GM23338 (cell line): ENCODE measurements around the gene GKN2. TPM values are rescaled to one million over a fixed set of nuclear protein-coding genes. Genes with fewer than 3 reads are reported as not detected.

Experiments
- ATAC-seq: fragments of 200-7000 bp; cut with Tn5 transposase; 3 replicates; pipeline ENCODE4 v1.9.1; 2020
- DNase-seq: peaks from one replicate; pipeline ENCODE4 v3.0.0-alpha.2; 2015; ENCODE audit warnings: low spot score
- H2AFZ ChIP-seq: fragments of 200-600 bp; sonication (generic); 2 replicates; pipeline ENCODE4 v1.8.0; 2016; ENCODE audit warnings: antibody characterized with exemption, mild to moderate bottlenecking, moderate library complexity
- H3F3A ChIP-seq: fragments of 200-600 bp; sonication (generic); replicated peaks from 2 replicates; pipeline ENCODE4 v1.8.0; 2017; ENCODE audit warnings: antibody characterized with exemption, mixed run types, low read depth
- H3K27ac ChIP-seq: fragments of 200-600 bp; sonication (generic); 2 replicates; pipeline ENCODE4 v1.6.1; 2016; ENCODE audit warnings: low read depth
- H3K27me3 ChIP-seq: fragments of 200-600 bp; sonication (generic); 2 replicates; pipeline ENCODE4 v1.8.0; 2016; ENCODE audit warnings: mild to moderate bottlenecking, mixed run types, moderate library complexity; ENCODE audit not compliant: insufficient read depth
- H3K36me3 ChIP-seq: fragments of 200-600 bp; sonication (generic); 2 replicates; pipeline ENCODE4 v1.8.0; 2016; ENCODE audit warnings: mild to moderate bottlenecking; ENCODE audit not compliant: insufficient read depth
- H3K4me1 ChIP-seq: fragments of 200-600 bp; sonication (generic); 2 replicates; pipeline ENCODE4 v1.8.0; 2016; ENCODE audit warnings: mild to moderate bottlenecking, moderate library complexity; ENCODE audit not compliant: insufficient read depth
- H3K4me2 ChIP-seq: fragments of 200-600 bp; sonication (generic); 2 replicates; pipeline ENCODE4 v1.7.1; 2017; ENCODE audit warnings: mixed run types
- H3K4me3 ChIP-seq: fragments of 200-600 bp; sonication (generic); 2 replicates; pipeline ENCODE4 v1.6.1; 2016; ENCODE audit warnings: mixed run types
- H3K79me2 ChIP-seq: fragments of 200-600 bp; sonication (generic); replicated peaks from 2 replicates; pipeline ENCODE4 v1.8.0; 2017; ENCODE audit warnings: mild to moderate bottlenecking; ENCODE audit not compliant: insufficient read depth
- H3K9me2 ChIP-seq: fragments of 200-600 bp; sonication (generic); 2 replicates; pipeline ENCODE4 v1.8.0; 2017; ENCODE audit not compliant: insufficient read depth
- H4K20me1 ChIP-seq: fragments of 200-600 bp; sonication (generic); replicated peaks from 2 replicates; pipeline ENCODE4 v1.8.0; 2017; ENCODE audit warnings: mild to moderate bottlenecking; ENCODE audit not compliant: insufficient read depth
- H3K27ac Mint-ChIP-seq: 2 replicates; pipeline ENCODE4 v1.8.0; 2020; ENCODE audit warnings: inconsistent platforms, mild to moderate bottlenecking, moderate library complexity, mixed read lengths
- H3K27me3 Mint-ChIP-seq: 3 replicates; pipeline ENCODE4 v1.8.0; 2022; ENCODE audit warnings: low read depth, mild to moderate bottlenecking, moderate library complexity, mixed read lengths, inconsistent platforms; ENCODE audit not compliant: insufficient read depth, poor library complexity
- H3K36me3 Mint-ChIP-seq: 3 replicates; pipeline ENCODE4 v1.8.0; 2021; ENCODE audit warnings: low read depth, mild to moderate bottlenecking, inconsistent platforms, moderate library complexity, mixed read lengths
- H3K4me1 Mint-ChIP-seq: 3 replicates; pipeline ENCODE4 v1.8.0; 2020; ENCODE audit warnings: mild to moderate bottlenecking, inconsistent platforms, mixed read lengths
- H3K4me3 Mint-ChIP-seq: 3 replicates; pipeline ENCODE4 v1.8.0; 2021; ENCODE audit warnings: moderate library complexity, mild to moderate bottlenecking, inconsistent platforms, mixed read lengths
- H3K9me3 Mint-ChIP-seq: 3 replicates; pipeline ENCODE4 v1.8.0; 2020; ENCODE audit warnings: moderate library complexity, mild to moderate bottlenecking, inconsistent platforms, mixed read lengths
- CREB1 ChIP-seq: fragments of 250-450 bp; sonication (Bioruptor Pico); IDR thresholded peaks from 2 replicates; pipeline ENCODE4 v1.5.0; 2020; ENCODE audit warnings: low read depth, mild to moderate bottlenecking, moderate library complexity
- EZH2 ChIP-seq: fragments of 200-600 bp; sonication (generic); IDR thresholded peaks from one replicate; pipeline ENCODE4 v1.8.0; 2017; ENCODE audit warnings: antibody characterized with exemption, mild to moderate bottlenecking, low read depth; ENCODE audit not compliant: unreplicated experiment
- EZH2phosphoT487 ChIP-seq: fragments of 200-600 bp; sonication (generic); IDR thresholded peaks from one replicate; pipeline ENCODE4 v1.8.1; 2018; ENCODE audit warnings: antibody characterized with exemption; ENCODE audit not compliant: unreplicated experiment
- JUNB ChIP-seq: IDR thresholded peaks from one replicate; pipeline ENCODE4 v1.6.1; 2016; ENCODE audit warnings: antibody characterized with exemption; ENCODE audit not compliant: unreplicated experiment
- NANOG ChIP-seq: IDR thresholded peaks from 2 replicates; pipeline ENCODE4 v1.6.1; 2016; ENCODE audit warnings: antibody characterized with exemption, borderline replicate concordance
- POLR2AphosphoS5 ChIP-seq: IDR thresholded peaks from 2 replicates; pipeline ENCODE4 v1.6.1; 2016; ENCODE audit warnings: antibody characterized with exemption, low read depth
- STAT1 ChIP-seq: IDR thresholded peaks from one replicate; pipeline ENCODE4 v1.6.1; 2016; ENCODE audit warnings: antibody characterized with exemption; ENCODE audit not compliant: unreplicated experiment
- ZNF114 ChIP-seq: fragments of 250-450 bp; sonication (Bioruptor Pico); IDR thresholded peaks from 2 replicates; pipeline ENCODE4 v1.5.0; 2020; ENCODE audit warnings: mild to moderate bottlenecking, moderate library complexity
- ZNF331 ChIP-seq: fragments of 250-450 bp; sonication (Bioruptor Pico); IDR thresholded peaks from 2 replicates; pipeline ENCODE4 v1.5.0; 2020; ENCODE audit warnings: low read depth, mild to moderate bottlenecking, moderate library complexity
- polyA plus RNA-seq: library from polyadenylated mRNA; unstranded; fragments of >200 nt; fragmentation: Nextera tagmentation; extraction: Ambion mirVana; gene quantifications from 2 replicates; pipeline ENCODE4 v1.2.1, GENCODE V29; 2016
- total RNA-seq: library from RNA; depleted of rRNA; stranded (reverse); fragments of >200 nt; shearing (Covaris generic); gene quantifications from 2 replicates; pipeline ENCODE4 v1.2.3, GENCODE V29; 2014
- TF ChIP-seq, protein P1 (sequence below), 2 experiments: fragments of 200-600 bp in 1 of 2; sonication (generic) in 1 of 2; conservative IDR thresholded peaks; 2 replicates each; pipeline versions ENCODE4 v1.5.1 to v1.6.1; 2016 to 2017; ENCODE audit warnings: antibody characterized with exemption in 2 of 2, low read depth in 2 of 2, mild to moderate bottlenecking in 2 of 2, moderate library complexity in 1 of 2
- TF ChIP-seq, protein P2 (sequence below): IDR thresholded peaks from 2 replicates; pipeline ENCODE4 v1.6.1; 2016; ENCODE audit warnings: antibody characterized with exemption
- TF ChIP-seq, protein P3 (sequence below): IDR thresholded peaks from one replicate; pipeline ENCODE4 v1.6.1; 2018; ENCODE audit warnings: antibody characterized with exemption; ENCODE audit not compliant: unreplicated experiment
- TF ChIP-seq, protein P4 (sequence below): fragments of 250-450 bp; sonication (Bioruptor Pico); IDR thresholded peaks from 2 replicates; pipeline ENCODE4 v1.5.0; 2020; ENCODE audit warnings: mild to moderate bottlenecking, moderate library complexity

GKN2 gene
- total and polyA plus RNA-seq, 2 experiments from 2014 or later, result not detected

DNA sequence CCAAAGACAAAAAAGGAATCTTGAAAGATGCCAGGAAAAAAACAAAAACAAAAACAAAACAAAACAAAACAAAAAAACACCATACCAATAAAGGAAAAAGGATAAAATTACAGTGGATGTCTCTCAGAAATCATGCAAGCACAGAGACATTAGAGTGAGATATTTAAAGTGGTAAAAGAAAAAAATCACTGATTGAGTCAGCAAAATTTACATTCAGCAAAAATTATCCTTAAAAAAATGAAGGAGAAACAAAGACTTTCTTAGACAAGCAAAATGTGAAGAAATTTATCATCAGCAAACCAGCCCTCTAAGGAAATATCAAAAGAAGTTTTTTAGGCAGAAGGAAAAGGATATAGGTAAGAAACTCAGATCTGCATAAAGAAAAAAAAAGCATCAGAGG, 11.6 kb upstream of the GKN2 start:
- Histone ChIP-seq H3K4me3 (no peak overlapping the region), H3K27ac (no peak overlapping the region), H3K4me2 (no peak overlapping the region), H4K20me1 (no peaks in the 10 kb centered on the region), H3K27me3 (no peaks in the 10 kb centered on the region), H2AFZ (no peak overlapping the region), H3K79me2 (no peaks in the 10 kb centered on the region), H3K4me1 (no peaks in the 10 kb centered on the region), H3K9me2 (no peaks in the 10 kb centered on the region), H3F3A (no peaks in the 10 kb centered on the region), H3K36me3 (no peaks in the 10 kb centered on the region)
- no peaks in the 10 kb centered on the region for H3K4me1 Mint-ChIP-seq
- TF ChIP-seq ZNF331 (CRISPR knock-in tag), result no peak
- no peak for TF ChIP-seq POLR2AphosphoS5
- no peak for TF ChIP-seq EZH2phosphoT487
- TF ChIP-seq, protein P1, sequence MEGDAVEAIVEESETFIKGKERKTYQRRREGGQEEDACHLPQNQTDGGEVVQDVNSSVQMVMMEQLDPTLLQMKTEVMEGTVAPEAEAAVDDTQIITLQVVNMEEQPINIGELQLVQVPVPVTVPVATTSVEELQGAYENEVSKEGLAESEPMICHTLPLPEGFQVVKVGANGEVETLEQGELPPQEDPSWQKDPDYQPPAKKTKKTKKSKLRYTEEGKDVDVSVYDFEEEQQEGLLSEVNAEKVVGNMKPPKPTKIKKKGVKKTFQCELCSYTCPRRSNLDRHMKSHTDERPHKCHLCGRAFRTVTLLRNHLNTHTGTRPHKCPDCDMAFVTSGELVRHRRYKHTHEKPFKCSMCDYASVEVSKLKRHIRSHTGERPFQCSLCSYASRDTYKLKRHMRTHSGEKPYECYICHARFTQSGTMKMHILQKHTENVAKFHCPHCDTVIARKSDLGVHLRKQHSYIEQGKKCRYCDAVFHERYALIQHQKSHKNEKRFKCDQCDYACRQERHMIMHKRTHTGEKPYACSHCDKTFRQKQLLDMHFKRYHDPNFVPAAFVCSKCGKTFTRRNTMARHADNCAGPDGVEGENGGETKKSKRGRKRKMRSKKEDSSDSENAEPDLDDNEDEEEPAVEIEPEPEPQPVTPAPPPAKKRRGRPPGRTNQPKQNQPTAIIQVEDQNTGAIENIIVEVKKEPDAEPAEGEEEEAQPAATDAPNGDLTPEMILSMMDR (conservative IDR thresholded peaks at IDR 0.05; ENCODE audit: low read depth in 2 of 2), result no peak
- TF ChIP-seq, protein P2, sequence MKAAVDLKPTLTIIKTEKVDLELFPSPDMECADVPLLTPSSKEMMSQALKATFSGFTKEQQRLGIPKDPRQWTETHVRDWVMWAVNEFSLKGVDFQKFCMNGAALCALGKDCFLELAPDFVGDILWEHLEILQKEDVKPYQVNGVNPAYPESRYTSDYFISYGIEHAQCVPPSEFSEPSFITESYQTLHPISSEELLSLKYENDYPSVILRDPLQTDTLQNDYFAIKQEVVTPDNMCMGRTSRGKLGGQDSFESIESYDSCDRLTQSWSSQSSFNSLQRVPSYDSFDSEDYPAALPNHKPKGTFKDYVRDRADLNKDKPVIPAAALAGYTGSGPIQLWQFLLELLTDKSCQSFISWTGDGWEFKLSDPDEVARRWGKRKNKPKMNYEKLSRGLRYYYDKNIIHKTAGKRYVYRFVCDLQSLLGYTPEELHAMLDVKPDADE, result no peak
- no peak for TF ChIP-seq CREB1 (CRISPR knock-in tag)
- TF ChIP-seq JUNB, result no peak
- no peak for TF ChIP-seq ZNF114 (CRISPR knock-in tag)
- TF ChIP-seq STAT1, result no peak
- TF ChIP-seq NANOG, result no peak
- TF ChIP-seq, protein P3, sequence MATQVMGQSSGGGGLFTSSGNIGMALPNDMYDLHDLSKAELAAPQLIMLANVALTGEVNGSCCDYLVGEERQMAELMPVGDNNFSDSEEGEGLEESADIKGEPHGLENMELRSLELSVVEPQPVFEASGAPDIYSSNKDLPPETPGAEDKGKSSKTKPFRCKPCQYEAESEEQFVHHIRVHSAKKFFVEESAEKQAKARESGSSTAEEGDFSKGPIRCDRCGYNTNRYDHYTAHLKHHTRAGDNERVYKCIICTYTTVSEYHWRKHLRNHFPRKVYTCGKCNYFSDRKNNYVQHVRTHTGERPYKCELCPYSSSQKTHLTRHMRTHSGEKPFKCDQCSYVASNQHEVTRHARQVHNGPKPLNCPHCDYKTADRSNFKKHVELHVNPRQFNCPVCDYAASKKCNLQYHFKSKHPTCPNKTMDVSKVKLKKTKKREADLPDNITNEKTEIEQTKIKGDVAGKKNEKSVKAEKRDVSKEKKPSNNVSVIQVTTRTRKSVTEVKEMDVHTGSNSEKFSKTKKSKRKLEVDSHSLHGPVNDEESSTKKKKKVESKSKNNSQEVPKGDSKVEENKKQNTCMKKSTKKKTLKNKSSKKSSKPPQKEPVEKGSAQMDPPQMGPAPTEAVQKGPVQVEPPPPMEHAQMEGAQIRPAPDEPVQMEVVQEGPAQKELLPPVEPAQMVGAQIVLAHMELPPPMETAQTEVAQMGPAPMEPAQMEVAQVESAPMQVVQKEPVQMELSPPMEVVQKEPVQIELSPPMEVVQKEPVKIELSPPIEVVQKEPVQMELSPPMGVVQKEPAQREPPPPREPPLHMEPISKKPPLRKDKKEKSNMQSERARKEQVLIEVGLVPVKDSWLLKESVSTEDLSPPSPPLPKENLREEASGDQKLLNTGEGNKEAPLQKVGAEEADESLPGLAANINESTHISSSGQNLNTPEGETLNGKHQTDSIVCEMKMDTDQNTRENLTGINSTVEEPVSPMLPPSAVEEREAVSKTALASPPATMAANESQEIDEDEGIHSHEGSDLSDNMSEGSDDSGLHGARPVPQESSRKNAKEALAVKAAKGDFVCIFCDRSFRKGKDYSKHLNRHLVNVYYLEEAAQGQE, result no peak
- TF ChIP-seq, protein P4, sequence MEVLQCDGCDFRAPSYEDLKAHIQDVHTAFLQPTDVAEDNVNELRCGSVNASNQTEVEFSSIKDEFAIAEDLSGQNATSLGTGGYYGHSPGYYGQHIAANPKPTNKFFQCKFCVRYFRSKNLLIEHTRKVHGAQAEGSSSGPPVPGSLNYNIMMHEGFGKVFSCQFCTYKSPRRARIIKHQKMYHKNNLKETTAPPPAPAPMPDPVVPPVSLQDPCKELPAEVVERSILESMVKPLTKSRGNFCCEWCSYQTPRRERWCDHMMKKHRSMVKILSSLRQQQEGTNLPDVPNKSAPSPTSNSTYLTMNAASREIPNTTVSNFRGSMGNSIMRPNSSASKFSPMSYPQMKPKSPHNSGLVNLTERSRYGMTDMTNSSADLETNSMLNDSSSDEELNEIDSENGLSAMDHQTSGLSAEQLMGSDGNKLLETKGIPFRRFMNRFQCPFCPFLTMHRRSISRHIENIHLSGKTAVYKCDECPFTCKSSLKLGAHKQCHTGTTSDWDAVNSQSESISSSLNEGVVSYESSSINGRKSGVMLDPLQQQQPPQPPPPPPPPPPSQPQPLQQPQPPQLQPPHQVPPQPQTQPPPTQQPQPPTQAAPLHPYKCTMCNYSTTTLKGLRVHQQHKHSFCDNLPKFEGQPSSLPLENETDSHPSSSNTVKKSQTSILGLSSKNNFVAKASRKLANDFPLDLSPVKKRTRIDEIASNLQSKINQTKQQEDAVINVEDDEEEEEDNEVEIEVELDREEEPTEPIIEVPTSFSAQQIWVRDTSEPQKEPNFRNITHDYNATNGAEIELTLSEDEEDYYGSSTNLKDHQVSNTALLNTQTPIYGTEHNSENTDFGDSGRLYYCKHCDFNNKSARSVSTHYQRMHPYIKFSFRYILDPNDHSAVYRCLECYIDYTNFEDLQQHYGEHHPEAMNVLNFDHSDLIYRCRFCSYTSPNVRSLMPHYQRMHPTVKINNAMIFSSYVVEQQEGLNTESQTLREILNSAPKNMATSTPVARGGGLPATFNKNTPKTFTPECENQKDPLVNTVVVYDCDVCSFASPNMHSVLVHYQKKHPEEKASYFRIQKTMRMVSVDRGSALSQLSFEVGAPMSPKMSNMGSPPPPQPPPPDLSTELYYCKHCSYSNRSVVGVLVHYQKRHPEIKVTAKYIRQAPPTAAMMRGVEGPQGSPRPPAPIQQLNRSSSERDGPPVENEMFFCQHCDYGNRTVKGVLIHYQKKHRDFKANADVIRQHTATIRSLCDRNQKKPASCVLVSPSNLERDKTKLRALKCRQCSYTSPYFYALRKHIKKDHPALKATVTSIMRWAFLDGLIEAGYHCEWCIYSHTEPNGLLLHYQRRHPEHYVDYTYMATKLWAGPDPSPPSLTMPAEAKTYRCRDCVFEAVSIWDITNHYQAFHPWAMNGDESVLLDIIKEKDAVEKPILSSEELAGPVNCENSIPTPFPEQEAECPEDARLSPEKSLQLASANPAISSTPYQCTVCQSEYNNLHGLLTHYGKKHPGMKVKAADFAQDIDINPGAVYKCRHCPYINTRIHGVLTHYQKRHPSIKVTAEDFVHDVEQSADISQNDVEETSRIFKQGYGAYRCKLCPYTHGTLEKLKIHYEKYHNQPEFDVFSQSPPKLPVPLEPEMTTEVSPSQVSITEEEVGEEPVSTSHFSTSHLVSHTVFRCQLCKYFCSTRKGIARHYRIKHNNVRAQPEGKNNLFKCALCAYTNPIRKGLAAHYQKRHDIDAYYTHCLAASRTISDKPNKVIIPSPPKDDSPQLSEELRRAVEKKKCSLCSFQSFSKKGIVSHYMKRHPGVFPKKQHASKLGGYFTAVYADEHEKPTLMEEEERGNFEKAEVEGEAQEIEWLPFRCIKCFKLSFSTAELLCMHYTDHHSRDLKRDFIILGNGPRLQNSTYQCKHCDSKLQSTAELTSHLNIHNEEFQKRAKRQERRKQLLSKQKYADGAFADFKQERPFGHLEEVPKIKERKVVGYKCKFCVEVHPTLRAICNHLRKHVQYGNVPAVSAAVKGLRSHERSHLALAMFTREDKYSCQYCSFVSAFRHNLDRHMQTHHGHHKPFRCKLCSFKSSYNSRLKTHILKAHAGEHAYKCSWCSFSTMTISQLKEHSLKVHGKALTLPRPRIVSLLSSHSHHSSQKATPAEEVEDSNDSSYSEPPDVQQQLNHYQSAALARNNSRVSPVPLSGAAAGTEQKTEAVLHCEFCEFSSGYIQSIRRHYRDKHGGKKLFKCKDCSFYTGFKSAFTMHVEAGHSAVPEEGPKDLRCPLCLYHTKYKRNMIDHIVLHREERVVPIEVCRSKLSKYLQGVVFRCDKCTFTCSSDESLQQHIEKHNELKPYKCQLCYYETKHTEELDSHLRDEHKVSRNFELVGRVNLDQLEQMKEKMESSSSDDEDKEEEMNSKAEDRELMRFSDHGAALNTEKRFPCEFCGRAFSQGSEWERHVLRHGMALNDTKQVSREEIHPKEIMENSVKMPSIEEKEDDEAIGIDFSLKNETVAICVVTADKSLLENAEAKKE (CRISPR knock-in tag), result no peak
- TF ChIP-seq EZH2, result no peak
- ATAC-seq (no peak), DNase-seq (no peak)
- H3K36me3 Mint-ChIP-seq, result no peaks in the 10 kb centered on the region
- no peaks in the 10 kb centered on the region for H3K9me3 Mint-ChIP-seq
- no peak overlapping the region for H3K27ac Mint-ChIP-seq
- H3K4me3 Mint-ChIP-seq, result no peak overlapping the region
- H3K27me3 Mint-ChIP-seq, result no peaks in the 10 kb centered on the region
